Measurements from ENCODE around the gene ARHGAP44.

- TF ChIP-seq, protein P1, sequence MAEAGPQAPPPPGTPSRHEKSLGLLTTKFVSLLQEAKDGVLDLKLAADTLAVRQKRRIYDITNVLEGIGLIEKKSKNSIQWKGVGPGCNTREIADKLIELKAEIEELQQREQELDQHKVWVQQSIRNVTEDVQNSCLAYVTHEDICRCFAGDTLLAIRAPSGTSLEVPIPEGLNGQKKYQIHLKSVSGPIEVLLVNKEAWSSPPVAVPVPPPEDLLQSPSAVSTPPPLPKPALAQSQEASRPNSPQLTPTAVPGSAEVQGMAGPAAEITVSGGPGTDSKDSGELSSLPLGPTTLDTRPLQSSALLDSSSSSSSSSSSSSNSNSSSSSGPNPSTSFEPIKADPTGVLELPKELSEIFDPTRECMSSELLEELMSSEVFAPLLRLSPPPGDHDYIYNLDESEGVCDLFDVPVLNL (CRISPR knock-in tag; IDR thresholded peaks at IDR 0.05; ENCODE audit: low read depth): no peak
- TF ChIP-seq HCFC1 (IDR thresholded peaks at IDR 0.05; ENCODE audit: low read depth, low read length) (no peak), HDAC1 (IDR thresholded peaks at IDR 0.05) (no peak), CEBPB (tag; IDR thresholded peaks at IDR 0.05) (no peak), TCF3 (CRISPR knock-in tag; IDR thresholded peaks at IDR 0.05) (no peak), FOXP1 (CRISPR knock-in tag; IDR thresholded peaks at IDR 0.05) (no peak), GABPA (tag; conservative IDR thresholded peaks at IDR 0.05; ENCODE audit: low read depth) (no peak)
- TF ChIP-seq, protein P2, sequence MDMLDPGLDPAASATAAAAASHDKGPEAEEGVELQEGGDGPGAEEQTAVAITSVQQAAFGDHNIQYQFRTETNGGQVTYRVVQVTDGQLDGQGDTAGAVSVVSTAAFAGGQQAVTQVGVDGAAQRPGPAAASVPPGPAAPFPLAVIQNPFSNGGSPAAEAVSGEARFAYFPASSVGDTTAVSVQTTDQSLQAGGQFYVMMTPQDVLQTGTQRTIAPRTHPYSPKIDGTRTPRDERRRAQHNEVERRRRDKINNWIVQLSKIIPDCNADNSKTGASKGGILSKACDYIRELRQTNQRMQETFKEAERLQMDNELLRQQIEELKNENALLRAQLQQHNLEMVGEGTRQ (CRISPR knock-in tag; IDR thresholded peaks at IDR 0.05): no peak
Observed at GRCh38 chr17:12966413-12966812, 177.1 kb downstream of the ARHGAP44 start.

Data from K562 (cell line).